ENCODE data around the gene LMTK3.

DNA sequence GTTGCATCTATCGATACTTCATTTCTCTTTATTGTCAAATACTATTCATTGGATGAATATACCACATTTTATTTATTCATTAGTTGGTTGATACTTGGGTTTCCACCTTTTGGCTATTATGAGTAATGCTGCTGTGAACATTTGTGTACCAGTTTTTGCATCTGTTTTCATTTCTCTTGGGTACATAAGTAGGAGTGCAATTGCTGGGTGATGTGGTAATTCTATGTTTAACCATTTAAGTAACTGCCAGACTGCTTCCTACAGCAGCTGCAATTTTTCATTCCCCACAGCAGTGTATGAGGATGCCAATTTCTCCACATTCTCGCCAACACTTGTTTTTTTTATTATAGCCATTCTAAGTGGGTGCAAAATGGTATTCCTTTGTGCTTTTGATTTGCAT, 53.6 kb downstream of the LMTK3 start:
- TF ChIP-seq, protein P1, sequence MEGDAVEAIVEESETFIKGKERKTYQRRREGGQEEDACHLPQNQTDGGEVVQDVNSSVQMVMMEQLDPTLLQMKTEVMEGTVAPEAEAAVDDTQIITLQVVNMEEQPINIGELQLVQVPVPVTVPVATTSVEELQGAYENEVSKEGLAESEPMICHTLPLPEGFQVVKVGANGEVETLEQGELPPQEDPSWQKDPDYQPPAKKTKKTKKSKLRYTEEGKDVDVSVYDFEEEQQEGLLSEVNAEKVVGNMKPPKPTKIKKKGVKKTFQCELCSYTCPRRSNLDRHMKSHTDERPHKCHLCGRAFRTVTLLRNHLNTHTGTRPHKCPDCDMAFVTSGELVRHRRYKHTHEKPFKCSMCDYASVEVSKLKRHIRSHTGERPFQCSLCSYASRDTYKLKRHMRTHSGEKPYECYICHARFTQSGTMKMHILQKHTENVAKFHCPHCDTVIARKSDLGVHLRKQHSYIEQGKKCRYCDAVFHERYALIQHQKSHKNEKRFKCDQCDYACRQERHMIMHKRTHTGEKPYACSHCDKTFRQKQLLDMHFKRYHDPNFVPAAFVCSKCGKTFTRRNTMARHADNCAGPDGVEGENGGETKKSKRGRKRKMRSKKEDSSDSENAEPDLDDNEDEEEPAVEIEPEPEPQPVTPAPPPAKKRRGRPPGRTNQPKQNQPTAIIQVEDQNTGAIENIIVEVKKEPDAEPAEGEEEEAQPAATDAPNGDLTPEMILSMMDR (IDR thresholded peaks at IDR 0.05; ENCODE audit: insufficient read depth, low read length): no peak
- TF ChIP-seq POLR2AphosphoS5 (IDR thresholded peaks at IDR 0.05; ENCODE audit: low read depth): no peak
- TF ChIP-seq, protein P2, sequence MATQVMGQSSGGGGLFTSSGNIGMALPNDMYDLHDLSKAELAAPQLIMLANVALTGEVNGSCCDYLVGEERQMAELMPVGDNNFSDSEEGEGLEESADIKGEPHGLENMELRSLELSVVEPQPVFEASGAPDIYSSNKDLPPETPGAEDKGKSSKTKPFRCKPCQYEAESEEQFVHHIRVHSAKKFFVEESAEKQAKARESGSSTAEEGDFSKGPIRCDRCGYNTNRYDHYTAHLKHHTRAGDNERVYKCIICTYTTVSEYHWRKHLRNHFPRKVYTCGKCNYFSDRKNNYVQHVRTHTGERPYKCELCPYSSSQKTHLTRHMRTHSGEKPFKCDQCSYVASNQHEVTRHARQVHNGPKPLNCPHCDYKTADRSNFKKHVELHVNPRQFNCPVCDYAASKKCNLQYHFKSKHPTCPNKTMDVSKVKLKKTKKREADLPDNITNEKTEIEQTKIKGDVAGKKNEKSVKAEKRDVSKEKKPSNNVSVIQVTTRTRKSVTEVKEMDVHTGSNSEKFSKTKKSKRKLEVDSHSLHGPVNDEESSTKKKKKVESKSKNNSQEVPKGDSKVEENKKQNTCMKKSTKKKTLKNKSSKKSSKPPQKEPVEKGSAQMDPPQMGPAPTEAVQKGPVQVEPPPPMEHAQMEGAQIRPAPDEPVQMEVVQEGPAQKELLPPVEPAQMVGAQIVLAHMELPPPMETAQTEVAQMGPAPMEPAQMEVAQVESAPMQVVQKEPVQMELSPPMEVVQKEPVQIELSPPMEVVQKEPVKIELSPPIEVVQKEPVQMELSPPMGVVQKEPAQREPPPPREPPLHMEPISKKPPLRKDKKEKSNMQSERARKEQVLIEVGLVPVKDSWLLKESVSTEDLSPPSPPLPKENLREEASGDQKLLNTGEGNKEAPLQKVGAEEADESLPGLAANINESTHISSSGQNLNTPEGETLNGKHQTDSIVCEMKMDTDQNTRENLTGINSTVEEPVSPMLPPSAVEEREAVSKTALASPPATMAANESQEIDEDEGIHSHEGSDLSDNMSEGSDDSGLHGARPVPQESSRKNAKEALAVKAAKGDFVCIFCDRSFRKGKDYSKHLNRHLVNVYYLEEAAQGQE (IDR thresholded peaks at IDR 0.05; ENCODE audit: insufficient replicate concordance, low read depth): no peak
- no peak for TF ChIP-seq SPI1 (IDR thresholded peaks at IDR 0.05; ENCODE audit: borderline replicate concordance, low read depth)
